Smooth muscle cell (in vitro differentiated cells): Measurements from ENCODE around the gene KIF5A. TPM values are rescaled to one million over a fixed set of nuclear protein-coding genes. Genes with fewer than 3 reads are reported as not detected.

Experiments used
- DNase-seq: peaks from one replicate; lab custom pipeline; 2025; ENCODE audit not compliant: unreplicated experiment; lab: John Stamatoyannopoulos, UW
- H2AFZ ChIP-seq: fragments of 200-600 bp; sonication (generic); 2 replicates; pipeline ENCODE4 v1.6.0; 2016; ENCODE audit warnings: antibody characterized with exemption, low read depth, mild to moderate bottlenecking
- H3F3A ChIP-seq: fragments of 200-600 bp; sonication (generic); 2 replicates; pipeline ENCODE4 v1.6.0; 2017; ENCODE audit warnings: antibody characterized with exemption, low read depth
- H3K27ac ChIP-seq: fragments of 200-600 bp; sonication (generic); 2 replicates; pipeline ENCODE4 v1.5.1; 2016; ENCODE audit warnings: low read depth, mild to moderate bottlenecking
- H3K27me3 ChIP-seq: fragments of 200-600 bp; sonication (generic); 2 replicates; pipeline ENCODE4 v1.6.1; 2016; ENCODE audit warnings: low read depth, mild to moderate bottlenecking
- H3K36me3 ChIP-seq: fragments of 200-600 bp; sonication (generic); 2 replicates; pipeline ENCODE4 v1.5.1; 2016; ENCODE audit warnings: low read depth
- H3K4me1 ChIP-seq: fragments of 200-600 bp; sonication (generic); 2 replicates; pipeline ENCODE4 v1.5.1; 2016; ENCODE audit warnings: low read depth
- H3K4me2 ChIP-seq: fragments of 200-600 bp; sonication (generic); 2 replicates; pipeline ENCODE4 v1.6.0; 2016; ENCODE audit warnings: mild to moderate bottlenecking
- H3K4me3 ChIP-seq: fragments of 200-600 bp; sonication (generic); 2 replicates; pipeline ENCODE4 v1.5.1; 2016; ENCODE audit warnings: mild to moderate bottlenecking
- H3K79me2 ChIP-seq: fragments of 200-600 bp; sonication (generic); 2 replicates; pipeline ENCODE4 v1.6.0; 2016; ENCODE audit warnings: low read depth, mild to moderate bottlenecking
- H3K9ac ChIP-seq: fragments of 200-600 bp; sonication (generic); 2 replicates; pipeline ENCODE4 v1.6.0; 2016; ENCODE audit warnings: low read depth
- H3K9me3 ChIP-seq: fragments of 200-600 bp; sonication (generic); replicated peaks from 2 replicates; pipeline ENCODE4 v1.5.1; 2016; ENCODE audit warnings: low read depth
- H4K20me1 ChIP-seq: fragments of 200-600 bp; sonication (generic); 2 replicates; pipeline ENCODE4 v1.6.0; 2016; ENCODE audit warnings: low read depth
- WGBS: methylation state at CpG from one replicate; pipeline ENCODE4 v1.1.7; 2016; ENCODE audit warnings: low lambda C conversion rate; 5-methylcytosine and 5-hydroxymethylcytosine counted together
- polyA plus RNA-seq: library from polyadenylated mRNA; unstranded; fragments of >200 nt; fragmentation: Nextera tagmentation; extraction: Ambion mirVana; gene quantifications from 2 replicates; pipeline ENCODE4 v1.2.1, GENCODE V29; 2016
- total RNA-seq: library from RNA; depleted of rRNA; stranded (reverse); fragments of >200 nt; gene quantifications from 2 replicates; pipeline ENCODE4 v1.2.3, GENCODE V29; 2014
- TF ChIP-seq, protein P1 (sequence below): fragments of 200-600 bp; sonication (generic); IDR thresholded peaks from 2 replicates; pipeline ENCODE4 v1.5.1; 2017; ENCODE audit warnings: borderline replicate concordance, mild to moderate bottlenecking, antibody characterized with exemption; ENCODE audit not compliant: insufficient read depth, poor library complexity, severe bottlenecking

KIF5A gene
- total and polyA plus RNA-seq, 2 experiments from 2014 or later = 0.34 to 2.8 TPM

GRCh38 chr12:57612711-57613426 lies 63.0 kb downstream of the KIF5A start:
- Histone ChIP-seq H3F3A (peaks cover 17% of the 10 kb centered on the region), H2AFZ (no peak overlapping the region), H3K36me3 (no peaks in the 10 kb centered on the region), H3K4me1 (peaks cover 17% of the 10 kb centered on the region), H3K4me3 (no peak overlapping the region), H3K27me3 (peaks cover 7% of the 10 kb centered on the region), H4K20me1 (peaks cover 4% of the 10 kb centered on the region), H3K79me2 (no peaks in the 10 kb centered on the region), H3K9me3 (no peaks in the 10 kb centered on the region), H3K27ac (no peak overlapping the region), H3K9ac (no peak overlapping the region), H3K4me2 (peak overlapping the region; percentile 95)
- 97% methylated on average over 10 of the region's 10 CpGs for WGBS
- TF ChIP-seq, protein P1, sequence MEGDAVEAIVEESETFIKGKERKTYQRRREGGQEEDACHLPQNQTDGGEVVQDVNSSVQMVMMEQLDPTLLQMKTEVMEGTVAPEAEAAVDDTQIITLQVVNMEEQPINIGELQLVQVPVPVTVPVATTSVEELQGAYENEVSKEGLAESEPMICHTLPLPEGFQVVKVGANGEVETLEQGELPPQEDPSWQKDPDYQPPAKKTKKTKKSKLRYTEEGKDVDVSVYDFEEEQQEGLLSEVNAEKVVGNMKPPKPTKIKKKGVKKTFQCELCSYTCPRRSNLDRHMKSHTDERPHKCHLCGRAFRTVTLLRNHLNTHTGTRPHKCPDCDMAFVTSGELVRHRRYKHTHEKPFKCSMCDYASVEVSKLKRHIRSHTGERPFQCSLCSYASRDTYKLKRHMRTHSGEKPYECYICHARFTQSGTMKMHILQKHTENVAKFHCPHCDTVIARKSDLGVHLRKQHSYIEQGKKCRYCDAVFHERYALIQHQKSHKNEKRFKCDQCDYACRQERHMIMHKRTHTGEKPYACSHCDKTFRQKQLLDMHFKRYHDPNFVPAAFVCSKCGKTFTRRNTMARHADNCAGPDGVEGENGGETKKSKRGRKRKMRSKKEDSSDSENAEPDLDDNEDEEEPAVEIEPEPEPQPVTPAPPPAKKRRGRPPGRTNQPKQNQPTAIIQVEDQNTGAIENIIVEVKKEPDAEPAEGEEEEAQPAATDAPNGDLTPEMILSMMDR = no peak
- no peak for DNase-seq

- H3K4me2 ChIP-seq = no peak overlapping the region
- H3K4me3 ChIP-seq = no peak overlapping the region
- TF ChIP-seq, protein P1 = no peak
- H3K79me2 ChIP-seq = no peaks in the 10 kb centered on the region
- DNase-seq = no peak
- H3K9me3 ChIP-seq = no peaks in the 10 kb centered on the region
- H3K27ac ChIP-seq = no peak overlapping the region
- 92% methylated on average over 10 of the region's 10 CpGs for WGBS
- H3K27me3 ChIP-seq = peaks cover 12% of the 10 kb centered on the region
- H2AFZ ChIP-seq = no peak overlapping the region
- peaks cover 17% of the 10 kb centered on the region for H3K4me1 ChIP-seq
- H4K20me1 ChIP-seq = peaks cover 4% of the 10 kb centered on the region
- no peaks in the 10 kb centered on the region for H3K36me3 ChIP-seq
- H3K9ac ChIP-seq = no peak overlapping the region
- H3F3A ChIP-seq = peaks cover 20% of the 10 kb centered on the region
These were observed 63.7 kb downstream of the KIF5A start for GRCh38 chr12:57613427-57614109.

DNA sequence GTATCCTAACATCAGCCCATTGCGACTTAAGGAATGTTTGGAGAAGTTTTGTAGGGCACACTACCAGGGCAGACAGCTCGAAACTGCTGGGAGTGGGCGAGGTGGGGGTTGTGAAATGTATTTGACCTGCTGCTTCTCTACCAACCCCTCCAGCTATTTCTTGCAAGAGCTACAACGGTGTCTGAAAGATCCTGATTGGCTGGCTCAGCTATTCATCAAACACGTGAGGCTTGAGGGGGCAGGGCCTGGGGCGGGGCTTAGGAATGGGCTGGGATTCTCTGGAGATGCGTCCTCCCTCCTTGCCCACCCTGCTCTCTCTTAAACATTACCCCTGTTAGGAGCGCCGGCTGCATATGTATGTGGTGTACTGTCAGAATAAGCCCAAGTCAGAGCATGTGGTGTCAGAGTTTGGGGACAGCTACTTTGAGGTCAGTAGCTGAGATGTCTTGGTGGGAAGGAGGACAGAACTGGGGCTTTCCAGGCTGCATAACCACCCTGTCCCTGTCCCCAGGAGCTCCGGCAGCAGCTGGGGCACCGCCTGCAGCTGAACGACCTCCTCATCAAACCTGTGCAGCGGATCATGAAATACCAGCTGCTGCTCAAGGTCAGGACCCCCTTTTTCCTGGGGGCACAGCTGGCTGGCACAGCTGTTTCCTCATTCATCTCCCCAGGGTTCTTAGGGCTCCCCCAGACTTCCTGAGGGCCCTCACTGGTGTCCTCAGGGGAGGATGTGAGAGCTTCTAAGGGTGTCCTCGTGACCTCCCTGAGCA lies 64.5 kb downstream of the KIF5A start:
- no peaks in the 10 kb centered on the region for H3K9me3 ChIP-seq
- H3K79me2 ChIP-seq = no peaks in the 10 kb centered on the region
- H3K9ac ChIP-seq = no peak overlapping the region
- H3K4me1 ChIP-seq = peaks cover 17% of the 10 kb centered on the region
- 74% methylated on average over 14 of the region's 14 CpGs for WGBS
- no peak overlapping the region for H2AFZ ChIP-seq
- no peak for DNase-seq
- H3K27me3 ChIP-seq = peaks cover 20% of the 10 kb centered on the region
- peaks cover 17% of the 10 kb centered on the region for H3F3A ChIP-seq
- H4K20me1 ChIP-seq = peaks cover 4% of the 10 kb centered on the region
- H3K4me3 ChIP-seq = no peak overlapping the region
- H3K27ac ChIP-seq = no peak overlapping the region
- no peaks in the 10 kb centered on the region for H3K36me3 ChIP-seq
- TF ChIP-seq, protein P1 = no peak
- H3K4me2 ChIP-seq = no peak overlapping the region
